Psoas muscle (tissue), 8 donors: Measurements from ENCODE around the gene VPS16. TPM values are rescaled to one million over a fixed set of nuclear protein-coding genes. Genes with fewer than 3 reads are reported as not detected.

ENCODE experiments used
- ATAC-seq, 4 donors: fragments of 200-7000 bp; cut with Tn5 transposase; one replicate each; pipeline ENCODE4 v1.9.1; 2020; ENCODE audit warnings: moderate library complexity in 3 of 4, mild to moderate bottlenecking in 2 of 4
- DNase-seq, 2 donors: peaks; one replicate each; pipeline ENCODE4 v3.0.0-alpha.2; 2020
- H3K27ac ChIP-seq: fragments of 200-600 bp; one replicate; pipeline ENCODE4 v1.8.0; 2022
- H3K27me3 ChIP-seq, 3 donors: fragments of 200-600 bp in 1 of 3; one replicate each; pipeline versions ENCODE4 v1.6.1 to v1.8.0; 2013 to 2022; ENCODE audit warnings: low read length in 2 of 3, mild to moderate bottlenecking in 2 of 3, moderate library complexity in 1 of 3; ENCODE audit not compliant: insufficient read depth in 3 of 3
- H3K36me3 ChIP-seq, 2 donors: fragments of 200-600 bp in 1 of 2; one replicate each; pipeline versions ENCODE4 v1.6.1 to v1.8.0; 2013 to 2022; ENCODE audit warnings: low read depth in 1 of 2, mild to moderate bottlenecking in 1 of 2, moderate library complexity in 1 of 2; ENCODE audit not compliant: insufficient read depth in 1 of 2
- H3K4me1 ChIP-seq: fragments of 200-600 bp; one replicate; pipeline ENCODE4 v1.8.0; 2022
- H3K4me3 ChIP-seq: fragments of 200-600 bp; one replicate; pipeline ENCODE4 v1.8.0; 2022; ENCODE audit warnings: mild to moderate bottlenecking
- H3K9me3 ChIP-seq: fragments of 200-600 bp; one replicate; pipeline ENCODE4 v1.8.0; 2022
- WGBS, 3 donors: extraction: QIAGEN DNeasy Blood & Tissue Kit; methylation state at CpG; one replicate each; pipeline versions ENCODE4 v1.1.6 to v1.1.7; 2013; 5-methylcytosine and 5-hydroxymethylcytosine counted together
- intact Hi-C, 2 donors: fragments of 100-400 bp; cut with DNase I; formaldehyde crosslinking; loops; one replicate each; pipeline versions ENCODE4 v1.11.0 to v1.14.2; 2022
- polyA plus RNA-seq, 3 donors: library from polyadenylated mRNA; stranded (reverse); fragments of 200-250 nt; gene quantifications; one replicate each; pipeline ENCODE4 v1.2.3, GENCODE V29; 2013
- total RNA-seq, 4 donors: library from RNA; stranded (reverse); fragmentation: NEBNext Ultra II Directional in 2 of 4; extraction: Animal tissue kit (Norgen Biotek cat#: 25700) in 2 of 4; gene quantifications; one replicate each; pipeline versions ENCODE4 v1.2.1 to v1.2.4, GENCODE V29; 2021 to 2023
- TF ChIP-seq, protein P1 (sequence below): fragments of 200-600 bp; IDR thresholded peaks from one replicate; pipeline ENCODE4 v1.8.0; 2022; ENCODE audit warnings: antibody characterized with exemption
- donor health status: healthy with polysubstance abuse.
- donor health status: DM: no; HTN: no; CAD: no; lungs with moderate emphysema.
- donor health status: Bipolar disorder and iron deficiency.
- donor health status: healthy.
- donor health status: DM: yes; HTN: yes; CAD: no.
- donor health status: DM: no; HTN: no; CAD: no.
- donor health status: DM: no; HTN: no; CAD: no.
- donor health status: DM: yes; HTN: yes; CAD: no.

Gene VPS16
- total and polyA plus RNA-seq, 7 donors, result 17.1 to 25.5 (median 20.2) TPM

DNA sequence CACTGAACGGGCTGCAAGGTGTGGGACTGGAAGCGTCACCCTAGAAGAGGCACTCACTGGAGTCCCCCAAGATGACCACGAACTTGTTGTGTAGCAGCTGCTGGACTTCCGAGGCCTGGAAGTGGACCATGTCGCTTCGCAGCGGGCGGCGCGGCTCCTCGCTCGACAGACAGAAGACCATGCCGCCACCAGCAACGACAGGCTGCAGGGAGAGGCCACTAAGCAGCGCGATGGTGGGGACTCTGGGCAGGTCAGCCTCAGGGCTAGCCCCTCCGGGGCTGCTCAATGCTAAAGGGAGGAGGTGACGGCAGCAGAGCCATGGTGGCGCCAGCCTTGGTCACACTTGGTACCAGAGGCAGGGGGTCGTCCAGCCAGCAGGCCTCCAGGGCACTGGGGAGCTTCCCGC, 810 bp upstream of the VPS16 start:
- H3K27ac ChIP-seq, result peak overlapping the region; percentile 91
- peaks cover 9% of the 10 kb centered on the region for H3K4me1 ChIP-seq
- intact Hi-C loops, result no loop called here
- DNase-seq (peak in 1 of 2 donors; percentile 61), ATAC-seq (no peak)
- no peaks in the 10 kb centered on the region for H3K27me3 ChIP-seq
- 78 to 86% (median 80%) methylated on average over 18 to 21 of the region's 21 CpGs for WGBS, 3 donors
- H3K9me3 ChIP-seq, result no peaks in the 10 kb centered on the region
- peaks cover 0 to 30% of the 10 kb centered on the region in 2 donors for H3K36me3 ChIP-seq
- TF ChIP-seq, protein P1, sequence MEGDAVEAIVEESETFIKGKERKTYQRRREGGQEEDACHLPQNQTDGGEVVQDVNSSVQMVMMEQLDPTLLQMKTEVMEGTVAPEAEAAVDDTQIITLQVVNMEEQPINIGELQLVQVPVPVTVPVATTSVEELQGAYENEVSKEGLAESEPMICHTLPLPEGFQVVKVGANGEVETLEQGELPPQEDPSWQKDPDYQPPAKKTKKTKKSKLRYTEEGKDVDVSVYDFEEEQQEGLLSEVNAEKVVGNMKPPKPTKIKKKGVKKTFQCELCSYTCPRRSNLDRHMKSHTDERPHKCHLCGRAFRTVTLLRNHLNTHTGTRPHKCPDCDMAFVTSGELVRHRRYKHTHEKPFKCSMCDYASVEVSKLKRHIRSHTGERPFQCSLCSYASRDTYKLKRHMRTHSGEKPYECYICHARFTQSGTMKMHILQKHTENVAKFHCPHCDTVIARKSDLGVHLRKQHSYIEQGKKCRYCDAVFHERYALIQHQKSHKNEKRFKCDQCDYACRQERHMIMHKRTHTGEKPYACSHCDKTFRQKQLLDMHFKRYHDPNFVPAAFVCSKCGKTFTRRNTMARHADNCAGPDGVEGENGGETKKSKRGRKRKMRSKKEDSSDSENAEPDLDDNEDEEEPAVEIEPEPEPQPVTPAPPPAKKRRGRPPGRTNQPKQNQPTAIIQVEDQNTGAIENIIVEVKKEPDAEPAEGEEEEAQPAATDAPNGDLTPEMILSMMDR, result no peak
- H3K4me3 ChIP-seq, result peak overlapping the region; percentile 88

DNA sequence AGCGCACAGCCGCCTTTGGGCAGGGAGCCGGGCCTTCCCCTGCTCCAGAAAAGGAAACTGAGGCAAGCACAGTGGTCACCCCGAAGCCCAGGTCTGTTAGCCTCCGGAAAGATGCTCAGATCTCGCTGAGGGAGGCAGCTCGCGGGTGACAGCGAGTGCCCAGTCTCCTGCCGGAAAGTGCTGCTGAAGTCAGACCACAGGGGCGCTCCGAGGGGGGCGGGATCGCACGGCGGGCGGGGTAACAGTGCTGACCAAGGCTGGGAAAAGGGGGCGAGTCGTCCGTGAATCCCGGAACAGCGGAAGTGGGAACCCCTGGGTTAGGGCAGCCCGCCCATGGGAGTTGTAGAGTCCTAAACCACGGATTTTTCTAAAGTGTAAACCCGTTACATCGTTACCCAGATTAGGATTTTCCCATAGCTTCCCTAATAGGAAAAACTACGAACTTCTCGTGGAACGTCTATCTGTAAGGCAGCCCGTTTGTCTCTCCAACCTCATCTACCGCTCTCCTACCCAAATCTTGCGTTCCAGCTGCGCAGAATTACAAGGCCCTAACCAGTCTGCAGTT, 504 bp downstream of the VPS16 start:
- intact Hi-C loops, result no loop called here
- Histone ChIP-seq H3K27ac (peak overlapping the region; percentile 91), H3K27me3 (no peaks in the 10 kb centered on the region), H3K9me3 (no peaks in the 10 kb centered on the region), H3K4me1 (peaks cover 9% of the 10 kb centered on the region), H3K36me3 (peaks cover 0 to 21% of the 10 kb centered on the region in 2 donors), H3K4me3 (peak overlapping the region; percentile 88)
- DNase-seq, result peak; percentile 80 to 82
- TF ChIP-seq, protein P1, result no peak
- WGBS, 3 donors, result 5 to 6% (median 5%) methylated on average over 33 of the region's 33 CpGs
- ATAC-seq, result peak; percentile 36 to 63 (median 44)

DNA sequence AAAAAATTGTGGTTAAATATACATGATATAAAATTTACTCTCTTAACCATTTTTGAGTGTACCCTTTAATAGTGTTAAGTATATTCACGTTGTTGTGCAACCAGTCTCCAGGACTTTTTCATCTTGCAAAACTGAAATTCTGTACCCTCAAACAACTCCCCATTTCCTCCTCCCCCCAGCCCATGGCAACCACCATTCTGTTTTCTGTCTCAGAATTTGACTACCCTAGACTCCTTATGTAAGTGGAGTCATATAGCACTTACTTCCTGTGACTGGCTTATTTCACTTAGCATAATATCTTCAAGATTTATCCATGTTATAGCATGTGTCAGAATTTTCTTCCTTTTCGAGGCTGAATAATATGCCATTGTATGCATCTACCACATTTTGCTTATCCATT, 5.1 kb downstream of the VPS16 start:
- Histone ChIP-seq H3K27ac (no peak overlapping the region), H3K27me3 (no peaks in the 10 kb centered on the region), H3K36me3 (peaks cover 3 to 15% of the 10 kb centered on the region in 2 donors), H3K4me3 (no peak overlapping the region), H3K9me3 (no peaks in the 10 kb centered on the region), H3K4me1 (peaks cover 6% of the 10 kb centered on the region)
- TF ChIP-seq, protein P1, result no peak
- intact Hi-C loops, result no loop called here
- ATAC-seq (no peak), DNase-seq (no peak)
- 86 to 94% (median 89%) methylated on average over 2 of the region's 2 CpGs for WGBS, 3 donors

DNA sequence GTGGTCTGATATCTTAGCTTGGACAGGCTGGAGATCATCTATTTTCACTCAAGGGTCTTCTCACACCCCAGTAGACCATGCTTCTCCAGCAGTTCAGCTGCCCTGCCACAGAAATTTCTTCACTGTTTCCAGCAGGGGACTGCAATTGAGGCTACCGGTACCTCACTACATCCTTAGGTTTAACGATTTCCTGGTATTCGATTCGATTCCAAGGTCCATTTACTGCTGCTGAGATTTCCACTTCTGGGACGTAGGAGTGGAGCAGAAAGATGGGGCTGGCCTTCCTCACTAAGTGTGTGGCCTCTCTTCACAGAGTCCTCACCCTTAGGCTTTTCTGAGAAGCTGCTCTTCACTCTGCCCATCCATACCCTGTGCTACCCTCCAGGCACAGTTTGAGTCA, 6.2 kb downstream of the VPS16 start:
- intact Hi-C loops, result no loop called here
- 80 to 90% (median 83%) methylated on average over 5 of the region's 5 CpGs for WGBS, 3 donors

More for the DNA sequence above, 6.2 kb downstream of the VPS16 start:
- Histone ChIP-seq H3K4me1 (peaks cover under 1% of the 10 kb centered on the region), H3K27ac (no peak overlapping the region), H3K36me3 (peaks cover 3 to 15% of the 10 kb centered on the region in 2 donors), H3K27me3 (no peaks in the 10 kb centered on the region), H3K4me3 (no peak overlapping the region), H3K9me3 (no peaks in the 10 kb centered on the region)
- DNase-seq (no peak), ATAC-seq (no peak)
- TF ChIP-seq, protein P1, result no peak
